Activated CD4-positive, alpha-beta memory T cell treated with anti-CD3 and anti-CD28 coated beads, Interleukin-2, amount 10 ng/mL, durations not matched to agents 7 days and 5 days (primary cell): ENCODE measurements around the gene SIX6. TPM values are rescaled to one million over a fixed set of nuclear protein-coding genes. Genes with fewer than 3 reads are reported as not detected.
A peak's percentile ranks its signal among the peaks of the same experiment; 100 is the strongest.
"Not testable (repeated sequence)": the region's sequence is repeated elsewhere in the genome, so short reads cannot be mapped to it uniquely, and the experiment has no call there.

Experiments
- CTCF ChIA-PET: fragments of 350-600 bp; sonication (Branson Sonifier 250); formaldehyde crosslinking; loops from one replicate; lab custom pipeline; 2021; ENCODE audit warnings: antibody characterized with exemption, inconsistent platforms; lab: Charles Lee
- POLR2A ChIA-PET: fragments of 350-600 bp; sonication (Branson Sonifier 250); formaldehyde crosslinking; loops from one replicate; lab custom pipeline; 2021; ENCODE audit warnings: antibody characterized with exemption; lab: Charles Lee
- DNase-seq: peaks from one replicate; pipeline ENCODE4 v3.0.0-alpha.2; 2020
- H3K27ac Mint-ChIP-seq: one replicate; pipeline ENCODE4 v1.8.0; 2021; ENCODE audit warnings: mild to moderate bottlenecking, mixed read lengths
- H3K27me3 Mint-ChIP-seq: one replicate; pipeline ENCODE4 v1.8.0; 2021; ENCODE audit warnings: mixed read lengths
- H3K36me3 Mint-ChIP-seq: one replicate; pipeline ENCODE4 v1.8.0; 2021; ENCODE audit warnings: low read depth, mixed read lengths
- H3K4me1 Mint-ChIP-seq: one replicate; pipeline ENCODE4 v1.8.0; 2021; ENCODE audit warnings: mixed read lengths
- H3K4me3 Mint-ChIP-seq: one replicate; pipeline ENCODE4 v1.8.0; 2021; ENCODE audit warnings: mild to moderate bottlenecking, mixed read lengths
- H3K9me3 Mint-ChIP-seq: one replicate; pipeline ENCODE4 v1.8.0; 2021; ENCODE audit warnings: mixed read lengths
- total RNA-seq, 2 experiments: library from RNA; stranded (reverse); gene quantifications; one replicate each; pipeline ENCODE4 v1.2.3, GENCODE V29; 2021

SIX6 gene
- total RNA-seq = not detected

DNA sequence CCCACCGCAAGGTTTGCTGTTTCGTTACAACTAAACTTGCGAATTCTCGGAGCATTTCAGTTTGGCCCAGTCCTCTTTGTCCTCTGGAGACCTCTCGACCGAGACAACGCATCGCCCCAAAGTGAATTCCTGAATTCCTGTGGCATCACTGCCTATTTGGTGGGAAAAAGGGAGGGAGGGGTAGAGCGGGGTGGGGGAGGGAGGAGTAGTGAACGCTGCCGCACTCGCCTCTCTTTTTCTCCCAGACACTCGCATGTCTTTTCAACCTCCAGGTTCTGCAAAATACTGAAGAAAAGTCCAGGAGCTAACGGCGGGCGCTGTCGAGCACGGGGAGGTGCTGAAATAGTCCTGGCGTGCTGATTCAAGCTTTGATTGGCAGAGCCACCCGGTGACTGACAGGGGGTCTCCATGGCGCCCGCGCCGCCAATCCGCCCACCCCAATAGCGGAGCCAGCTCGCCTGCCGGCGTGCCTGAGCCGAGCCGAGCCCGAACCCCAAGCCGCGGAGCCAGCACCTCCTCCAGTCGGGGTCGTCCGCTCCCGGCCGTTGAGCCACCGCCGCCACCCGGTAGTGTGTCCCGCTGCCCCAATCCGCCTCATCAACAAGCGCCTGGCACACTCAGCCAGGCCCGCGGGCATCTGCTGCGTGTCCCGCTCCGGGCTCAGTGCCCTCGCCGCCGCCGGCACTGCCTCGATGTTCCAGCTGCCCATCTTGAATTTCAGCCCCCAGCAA, at the start of gene SIX6:
Gene SIX6, plus strand, starts transcription at position 440 of the 731 bp plus-strand sequence. Its CDS starts 253 bp downstream, at position 693.
- H3K4me3 Mint-ChIP-seq = no peak within 1 kb of the TSS
- no peaks in the 10 kb centered on the region for H3K9me3 Mint-ChIP-seq
- POLR2A ChIA-PET = no interaction called here
- H3K27me3 Mint-ChIP-seq = peaks cover 85% of the 10 kb centered on the region
- H3K27ac Mint-ChIP-seq = peak within 1 kb of the TSS; percentile 42
- CTCF ChIA-PET = no interaction called here
- no peak for DNase-seq
- H3K36me3 Mint-ChIP-seq = peaks cover 12% of the 10 kb centered on the region
- peaks cover 8% of the 10 kb centered on the region for H3K4me1 Mint-ChIP-seq

DNA sequence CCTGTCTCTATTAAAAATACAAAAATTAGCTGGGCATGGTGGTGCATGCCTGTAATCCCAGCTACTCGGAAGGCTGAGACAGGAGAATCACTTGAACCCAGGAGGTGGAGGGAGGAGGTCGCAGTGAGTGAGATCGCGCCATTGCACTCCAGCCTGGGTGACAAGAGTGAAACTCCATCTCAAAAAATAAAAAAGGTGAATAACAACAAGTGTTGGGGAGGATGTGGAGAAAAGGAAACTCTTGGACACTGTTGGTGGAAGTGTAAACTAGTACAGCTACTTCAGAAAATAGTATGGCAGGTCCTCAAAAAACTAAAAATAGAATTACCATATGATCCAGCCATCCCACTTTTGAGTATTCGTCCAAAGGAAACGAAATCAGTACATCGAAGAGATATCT, 28.7 kb upstream of the SIX6 start:
- H3K4me1 Mint-ChIP-seq, CTCF ChIA-PET, H3K36me3 Mint-ChIP-seq, H3K4me3 Mint-ChIP-seq, POLR2A ChIA-PET, DNase-seq, H3K27ac Mint-ChIP-seq, H3K9me3 Mint-ChIP-seq: not testable (repeated sequence)
- H3K27me3 Mint-ChIP-seq = peaks cover 12% of the 10 kb centered on the region

DNA sequence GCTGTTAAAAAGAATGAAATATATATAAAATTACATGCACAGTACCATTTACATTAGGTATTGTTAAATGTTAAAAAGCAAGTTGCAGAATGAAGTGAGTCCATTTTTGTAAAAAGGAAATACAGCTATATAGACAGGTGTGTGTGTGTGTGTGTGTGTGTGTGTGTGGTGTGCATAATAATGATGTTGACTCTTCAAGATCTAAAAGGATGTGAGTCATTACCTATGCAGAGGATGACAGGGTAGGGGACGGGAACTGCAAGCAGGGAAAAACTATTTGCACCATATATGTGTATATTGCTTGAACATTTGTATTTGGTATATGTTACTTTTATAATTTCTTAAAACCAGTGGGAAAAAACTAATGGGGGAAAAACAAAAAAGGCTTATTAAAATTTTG, 26.2 kb upstream of the SIX6 start:
- ChIA-PET POLR2A (no interaction called here), CTCF (interaction anchor here (1.1 kb wide), 1 partner anchor 152 kb away, joined by 4 read pairs; no protein-coding TSS in a partner anchor)
- Mint-ChIP-seq H3K4me3 (no peak overlapping the region), H3K36me3 (no peaks in the 10 kb centered on the region), H3K27me3 (peaks cover 21% of the 10 kb centered on the region), H3K9me3 (no peaks in the 10 kb centered on the region), H3K4me1 (no peaks in the 10 kb centered on the region), H3K27ac (no peak overlapping the region)
- DNase-seq = no peak

DNA sequence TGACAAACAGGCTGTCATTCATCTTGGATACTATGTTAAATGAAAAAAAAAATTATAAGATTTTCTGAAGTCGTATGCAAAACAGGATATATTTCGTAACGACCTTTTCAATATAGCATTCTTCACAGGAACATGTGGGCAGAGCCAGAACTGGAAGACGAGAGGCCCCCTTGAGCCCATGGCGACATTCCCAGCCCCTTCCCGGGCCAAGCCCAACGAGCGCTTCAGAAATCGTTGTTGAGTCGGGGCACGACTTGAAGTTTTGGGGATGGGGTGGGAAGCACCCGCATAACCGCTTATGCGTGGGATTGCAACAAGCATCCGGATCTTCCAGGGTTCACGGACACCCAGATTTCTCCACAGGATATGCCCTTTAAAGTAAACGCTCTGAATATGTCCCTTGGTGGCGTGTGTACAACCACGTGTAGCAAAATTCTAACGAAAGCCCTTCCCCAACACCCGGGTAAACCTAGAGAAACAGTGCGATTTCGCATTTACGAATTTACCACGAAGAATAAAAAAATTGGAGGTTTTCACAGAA, 23.8 kb upstream of the SIX6 start:
- Mint-ChIP-seq H3K27me3 (peaks cover 21% of the 10 kb centered on the region), H3K9me3 (no peaks in the 10 kb centered on the region), H3K4me1 (no peaks in the 10 kb centered on the region), H3K4me3 (no peak overlapping the region), H3K36me3 (no peaks in the 10 kb centered on the region), H3K27ac (no peak overlapping the region)
- DNase-seq = no peak
- ChIA-PET POLR2A (no interaction called here), CTCF (no interaction called here)

DNA sequence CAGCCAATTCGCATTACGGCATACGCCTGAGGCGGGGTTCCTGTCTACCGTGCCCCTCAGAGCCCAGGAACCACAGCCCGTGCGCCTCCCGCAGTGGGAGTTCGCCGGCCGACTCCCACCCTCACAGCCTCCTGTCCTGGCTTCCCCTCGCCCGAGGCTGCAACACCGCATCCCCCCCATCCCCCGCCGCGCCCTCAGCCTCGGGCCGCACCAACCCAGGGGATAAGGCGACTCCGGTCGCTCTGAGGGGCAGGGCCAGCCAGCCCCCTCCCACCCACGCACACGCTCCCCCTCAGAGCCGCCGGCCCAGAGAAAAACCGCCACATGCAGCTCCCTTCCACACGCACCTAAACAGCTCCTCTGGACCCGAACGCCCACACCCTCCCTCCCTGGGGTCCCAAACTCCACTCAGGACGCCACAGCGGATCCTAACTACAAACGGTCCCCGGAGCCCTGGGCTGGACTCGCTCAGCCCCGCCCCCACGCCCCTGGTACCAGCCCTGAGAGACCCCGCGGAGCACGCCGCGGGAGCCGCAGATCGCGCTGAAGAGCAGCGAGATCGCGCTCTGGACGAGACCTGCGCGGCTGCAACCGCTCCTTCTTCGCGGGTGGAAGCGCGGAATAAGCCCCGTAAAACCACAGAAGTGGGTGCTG, 23.2 kb upstream of the SIX6 start, which contains the start of gene C14orf39:
Gene C14orf39, minus strand, starts transcription at position 466 of the 654 bp plus-strand sequence. CDS start 985 bp downstream, outside the sequence.
- H3K36me3 Mint-ChIP-seq = no peaks in the 10 kb centered on the region
- H3K4me3 Mint-ChIP-seq = no peak within 1 kb of the TSS
- ChIA-PET POLR2A (no interaction called here), CTCF (no interaction called here)
- H3K27me3 Mint-ChIP-seq = peaks cover 21% of the 10 kb centered on the region
- H3K27ac Mint-ChIP-seq = no peak within 1 kb of the TSS
- DNase-seq = no peak
- H3K9me3 Mint-ChIP-seq = no peaks in the 10 kb centered on the region
- H3K4me1 Mint-ChIP-seq = no peaks in the 10 kb centered on the region

DNA sequence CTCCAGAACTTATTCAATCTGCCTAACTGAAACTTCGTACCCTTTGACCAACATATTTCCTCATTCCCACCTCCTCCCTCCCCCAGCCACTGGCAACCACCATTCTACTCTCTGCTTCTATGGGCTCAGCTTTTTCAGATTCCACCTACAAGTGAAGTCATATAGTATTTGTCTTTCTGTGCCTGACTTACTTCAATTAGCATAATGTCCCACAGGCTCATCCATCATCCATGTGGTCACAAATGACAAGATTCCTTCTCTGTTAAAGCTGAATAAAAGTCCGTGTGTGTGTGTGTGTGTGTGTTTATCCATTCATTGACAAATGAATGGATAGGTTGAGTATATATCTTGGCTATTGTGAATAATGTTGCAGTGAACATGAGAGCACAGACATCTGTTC, 21.7 kb upstream of the SIX6 start:
- CTCF ChIA-PET = interaction anchor here (0.6 kb wide), 1 partner anchor 213 kb away, joined by 3 read pairs; no protein-coding TSS in a partner anchor
- Mint-ChIP-seq H3K9me3 (no peaks in the 10 kb centered on the region), H3K27me3 (peaks cover 19% of the 10 kb centered on the region), H3K27ac (no peak overlapping the region), H3K36me3 (no peaks in the 10 kb centered on the region), H3K4me3 (no peak overlapping the region), H3K4me1 (no peaks in the 10 kb centered on the region)
- no peak for DNase-seq
- POLR2A ChIA-PET = no interaction called here

DNA sequence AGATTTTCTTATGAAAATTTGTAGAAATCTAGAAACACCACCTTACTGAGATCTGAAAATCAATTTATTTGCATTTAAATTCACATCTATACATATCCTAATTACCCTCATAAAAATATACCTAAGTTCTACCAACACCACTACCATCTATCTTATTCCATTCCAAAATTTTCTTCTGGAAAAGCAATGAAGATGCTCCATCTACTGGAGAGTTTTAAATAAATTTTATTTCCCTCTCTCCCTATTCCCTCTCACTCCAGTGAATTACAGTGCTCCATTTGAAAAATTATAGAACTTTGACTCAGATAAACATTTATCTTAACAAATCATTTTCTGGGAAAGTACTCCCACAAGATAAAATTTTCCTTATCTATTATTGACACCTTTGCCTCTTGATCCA, 20.8 kb upstream of the SIX6 start:
- peaks cover 19% of the 10 kb centered on the region for H3K27me3 Mint-ChIP-seq
- no peak overlapping the region for H3K27ac Mint-ChIP-seq
- no peak for DNase-seq
- H3K4me1 Mint-ChIP-seq = no peaks in the 10 kb centered on the region
- H3K9me3 Mint-ChIP-seq = no peaks in the 10 kb centered on the region
- no peak overlapping the region for H3K4me3 Mint-ChIP-seq
- ChIA-PET POLR2A (no interaction called here), CTCF (no interaction called here)
- no peaks in the 10 kb centered on the region for H3K36me3 Mint-ChIP-seq

DNA sequence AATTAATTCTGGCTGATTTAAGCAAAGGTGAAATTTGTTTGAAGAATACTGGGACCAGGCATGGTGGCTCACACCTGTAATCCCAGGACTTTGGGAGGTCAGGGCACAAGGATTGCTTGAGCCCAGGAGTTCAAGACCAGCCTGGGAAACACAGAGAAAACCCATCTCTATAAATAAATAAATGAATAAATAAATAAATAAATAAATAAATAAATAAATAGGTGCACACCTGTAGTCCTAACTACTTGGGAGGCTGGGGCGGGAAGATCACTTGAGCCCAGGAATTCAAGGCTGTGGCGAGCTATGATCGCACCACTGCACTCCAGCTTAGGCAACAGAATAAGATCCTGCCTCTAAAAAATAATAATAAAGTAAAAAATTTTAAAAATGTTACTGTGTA, 18.7 kb upstream of the SIX6 start:
- Mint-ChIP-seq H3K4me3 (no peak overlapping the region), H3K9me3 (no peaks in the 10 kb centered on the region), H3K27ac (no peak overlapping the region), H3K4me1 (no peaks in the 10 kb centered on the region), H3K36me3 (no peaks in the 10 kb centered on the region), H3K27me3 (peaks cover 9% of the 10 kb centered on the region)
- ChIA-PET CTCF (interaction anchor here (0.6 kb wide), 1 partner anchor 24 kb away, joined by 3 read pairs; no protein-coding TSS in a partner anchor), POLR2A (no interaction called here)
- DNase-seq = no peak

DNA sequence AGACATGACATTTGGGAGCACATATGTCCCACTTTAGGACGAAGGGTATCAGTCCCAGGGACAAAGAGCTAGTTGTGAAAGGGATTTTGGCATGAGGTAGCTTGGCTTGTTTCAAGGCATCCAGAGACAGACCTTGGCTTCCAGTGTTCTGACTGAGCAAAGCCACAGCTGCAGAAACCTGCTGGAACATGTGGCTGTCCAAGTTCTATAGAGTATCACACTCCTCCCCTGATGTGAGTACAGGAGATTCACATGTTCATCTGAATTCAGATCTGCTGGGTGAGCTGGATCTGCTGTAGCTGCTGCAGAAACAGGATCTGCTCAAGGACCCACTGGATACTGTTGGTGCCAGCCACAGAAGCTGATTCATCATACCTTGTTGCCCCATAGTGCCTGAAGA, 13.0 kb upstream of the SIX6 start:
- H3K9me3 Mint-ChIP-seq = no peaks in the 10 kb centered on the region
- peaks cover 7% of the 10 kb centered on the region for H3K27me3 Mint-ChIP-seq
- no peak overlapping the region for H3K4me3 Mint-ChIP-seq
- no peaks in the 10 kb centered on the region for H3K36me3 Mint-ChIP-seq
- no peak overlapping the region for H3K27ac Mint-ChIP-seq
- ChIA-PET POLR2A (interaction anchor here (0.6 kb wide), 1 partner anchor 1701 kb away, joined by 3 read pairs; no protein-coding TSS in a partner anchor), CTCF (no interaction called here)
- no peak for DNase-seq
- H3K4me1 Mint-ChIP-seq = no peaks in the 10 kb centered on the region

DNA sequence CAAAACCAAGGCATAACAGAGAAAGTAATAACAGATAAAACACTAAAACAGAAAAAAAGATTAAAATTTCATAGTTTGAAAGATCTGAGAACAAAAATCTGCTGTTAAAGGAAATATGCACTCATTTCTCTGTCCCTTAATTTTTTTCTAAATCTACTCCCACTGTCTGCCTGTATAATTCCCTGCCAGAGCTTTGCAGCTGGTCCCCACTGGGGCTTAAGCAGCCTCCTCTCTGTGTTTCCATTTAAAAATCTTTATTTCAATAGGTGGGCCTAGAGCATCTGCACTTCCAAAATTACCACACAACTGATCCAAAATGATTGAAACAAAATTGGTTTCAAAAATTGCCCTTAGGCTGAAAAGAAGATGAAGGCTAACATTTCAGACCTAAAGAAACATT, 6.4 kb upstream of the SIX6 start:
- Mint-ChIP-seq H3K9me3 (no peaks in the 10 kb centered on the region), H3K27me3 (peaks cover 58% of the 10 kb centered on the region), H3K36me3 (peaks cover under 1% of the 10 kb centered on the region), H3K4me1 (no peaks in the 10 kb centered on the region), H3K4me3 (no peak overlapping the region), H3K27ac (no peak overlapping the region)
- no peak for DNase-seq
- CTCF ChIA-PET = no interaction called here
- POLR2A ChIA-PET = no interaction called here

DNA sequence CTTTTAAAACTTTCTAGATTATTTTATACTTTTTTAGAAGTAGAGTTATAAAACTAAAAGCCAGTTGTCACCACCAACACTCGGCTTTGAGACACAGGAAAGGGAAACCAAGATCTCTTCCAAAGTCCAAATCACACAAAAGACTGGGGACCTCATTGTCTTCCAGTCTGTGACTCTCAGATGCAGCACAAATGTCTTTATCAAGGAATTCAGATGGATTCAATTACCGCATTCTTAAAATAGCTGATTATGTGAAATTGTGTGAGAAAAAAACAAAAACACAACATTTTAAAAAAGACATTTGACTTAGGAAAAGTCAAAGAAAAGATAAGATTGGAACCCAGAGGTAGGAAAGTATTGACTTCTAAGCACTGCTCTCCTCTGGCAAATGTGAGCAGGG, 3.5 kb upstream of the SIX6 start:
- Mint-ChIP-seq H3K27me3 (peaks cover 84% of the 10 kb centered on the region), H3K27ac (no peak overlapping the region), H3K4me1 (peaks cover 6% of the 10 kb centered on the region), H3K36me3 (peaks cover 12% of the 10 kb centered on the region), H3K9me3 (no peaks in the 10 kb centered on the region), H3K4me3 (no peak overlapping the region)
- DNase-seq = no peak
- ChIA-PET CTCF (interaction anchor here (1.2 to 1.4 kb wide), 2 partner anchors 12 to 174 kb away, joined by 3 to 4 read pairs; no protein-coding TSS in a partner anchor), POLR2A (no interaction called here)

DNA sequence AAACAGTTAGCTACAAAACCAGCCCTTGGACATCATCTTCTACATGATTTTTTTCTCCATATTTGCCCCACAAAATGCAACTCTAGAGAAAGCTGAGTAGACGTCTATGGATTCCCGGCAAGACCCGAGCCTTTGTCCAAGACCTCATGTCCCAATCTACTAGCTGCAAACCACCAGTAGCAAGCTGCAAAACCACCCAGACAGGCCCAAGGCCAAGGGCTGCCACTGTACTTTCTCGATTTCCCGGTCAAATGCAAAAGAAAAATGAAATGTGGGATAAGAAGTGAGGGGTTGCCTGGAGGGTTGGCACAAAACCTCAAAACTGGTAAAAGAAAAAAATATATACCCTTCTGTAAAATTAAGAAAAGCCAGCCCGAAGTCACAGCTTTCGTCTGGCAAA, 2.9 kb upstream of the SIX6 start:
- CTCF ChIA-PET = interaction anchor here (0.9 kb wide), 1 partner anchor 175 kb away, joined by 3 read pairs; no protein-coding TSS in a partner anchor

DNA sequence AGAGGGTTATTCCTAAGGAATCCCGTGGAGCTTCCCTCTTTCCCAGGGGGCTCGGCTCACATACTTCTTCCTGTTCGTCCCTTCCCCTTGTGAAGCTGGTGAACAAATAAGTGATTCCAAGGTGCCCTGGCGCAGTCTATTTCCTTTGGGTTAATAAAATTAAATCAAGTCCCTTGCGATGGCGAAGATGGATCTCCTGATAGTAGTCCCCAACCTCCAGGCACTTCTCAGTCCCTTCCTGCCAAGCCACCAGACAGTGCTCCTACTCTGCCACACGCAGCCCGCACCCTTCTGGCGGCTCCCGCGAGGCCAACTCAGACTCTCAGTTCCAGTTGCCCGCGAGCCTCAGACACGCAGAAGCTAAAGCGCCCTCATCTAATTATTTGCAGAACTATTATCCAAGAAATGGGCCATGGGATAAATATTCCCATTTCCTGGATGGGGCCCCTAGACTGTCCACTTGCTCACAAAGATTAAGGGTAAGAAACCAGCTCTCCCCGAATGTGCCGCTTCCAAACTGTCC, 2.4 kb upstream of the SIX6 start:
- Mint-ChIP-seq H3K27me3 (peaks cover 85% of the 10 kb centered on the region), H3K36me3 (peaks cover 12% of the 10 kb centered on the region), H3K9me3 (no peaks in the 10 kb centered on the region), H3K4me1 (peaks cover 8% of the 10 kb centered on the region), H3K4me3 (peak overlapping the region; percentile 7), H3K27ac (no peak overlapping the region)
- CTCF ChIA-PET = interaction anchor here (0.9 kb wide), 1 partner anchor 175 kb away, joined by 3 read pairs; no protein-coding TSS in a partner anchor
- no peak for DNase-seq
- POLR2A ChIA-PET = no interaction called here

More for the DNA sequence above, 2.9 kb upstream of the SIX6 start:
- Mint-ChIP-seq H3K27me3 (peaks cover 85% of the 10 kb centered on the region), H3K9me3 (no peaks in the 10 kb centered on the region), H3K4me3 (no peak overlapping the region), H3K4me1 (peaks cover 6% of the 10 kb centered on the region), H3K27ac (no peak overlapping the region), H3K36me3 (peaks cover 12% of the 10 kb centered on the region)
- POLR2A ChIA-PET = no interaction called here
- DNase-seq = no peak
